ENCODE measurements around the gene ST8SIA6.
A peak's percentile ranks its signal among the peaks of the same experiment; 100 is the strongest.
"Not testable (repeated sequence)": the region's sequence is repeated elsewhere in the genome, so short reads cannot be mapped to it uniquely, and the experiment has no call there.

ST8SIA6 gene

GRCh38 chr10:17444388-17444714 is 10.0 kb downstream of the ST8SIA6 start:
- peak overlapping the region; percentile 91 for H3K27ac ChIP-seq
- TF ChIP-seq, protein P1, sequence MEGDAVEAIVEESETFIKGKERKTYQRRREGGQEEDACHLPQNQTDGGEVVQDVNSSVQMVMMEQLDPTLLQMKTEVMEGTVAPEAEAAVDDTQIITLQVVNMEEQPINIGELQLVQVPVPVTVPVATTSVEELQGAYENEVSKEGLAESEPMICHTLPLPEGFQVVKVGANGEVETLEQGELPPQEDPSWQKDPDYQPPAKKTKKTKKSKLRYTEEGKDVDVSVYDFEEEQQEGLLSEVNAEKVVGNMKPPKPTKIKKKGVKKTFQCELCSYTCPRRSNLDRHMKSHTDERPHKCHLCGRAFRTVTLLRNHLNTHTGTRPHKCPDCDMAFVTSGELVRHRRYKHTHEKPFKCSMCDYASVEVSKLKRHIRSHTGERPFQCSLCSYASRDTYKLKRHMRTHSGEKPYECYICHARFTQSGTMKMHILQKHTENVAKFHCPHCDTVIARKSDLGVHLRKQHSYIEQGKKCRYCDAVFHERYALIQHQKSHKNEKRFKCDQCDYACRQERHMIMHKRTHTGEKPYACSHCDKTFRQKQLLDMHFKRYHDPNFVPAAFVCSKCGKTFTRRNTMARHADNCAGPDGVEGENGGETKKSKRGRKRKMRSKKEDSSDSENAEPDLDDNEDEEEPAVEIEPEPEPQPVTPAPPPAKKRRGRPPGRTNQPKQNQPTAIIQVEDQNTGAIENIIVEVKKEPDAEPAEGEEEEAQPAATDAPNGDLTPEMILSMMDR (conservative IDR thresholded peaks at IDR 0.05) = no peak

DNA sequence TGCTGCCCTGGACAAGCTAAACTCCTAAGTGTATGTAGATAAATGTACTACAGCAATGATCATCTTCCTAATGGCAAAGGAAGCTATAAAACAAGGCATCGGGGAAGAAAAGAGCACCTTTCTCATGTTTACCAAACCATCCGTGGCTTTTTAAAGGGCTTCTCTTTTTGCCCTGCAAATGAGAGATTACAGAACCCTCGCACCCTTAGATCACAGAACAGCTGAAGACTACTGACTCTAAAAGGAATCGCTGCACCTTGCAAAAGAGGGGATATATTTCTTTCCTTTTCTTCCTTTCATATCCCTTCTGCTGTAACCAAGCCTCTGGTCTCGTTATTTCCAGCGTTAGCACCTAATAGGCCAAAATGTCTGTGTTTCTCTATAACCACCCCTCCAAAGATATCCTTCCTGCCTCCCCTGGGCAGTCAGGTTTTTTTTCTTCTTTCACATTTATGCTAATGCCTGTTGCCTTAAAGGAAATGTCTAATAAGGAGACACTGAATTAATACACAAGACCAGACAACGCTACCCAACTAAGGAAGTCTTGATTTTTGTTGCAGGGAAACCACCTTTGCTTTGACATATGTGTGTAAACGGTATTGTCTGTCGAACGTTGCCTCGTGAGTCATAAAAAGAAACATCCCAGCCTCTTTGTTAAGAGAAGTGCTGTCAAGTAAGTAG is 10.5 kb downstream of the ST8SIA6 start:
- H3K27ac ChIP-seq = peak overlapping the region; percentile 91
- TF ChIP-seq, protein P1 (conservative IDR thresholded peaks at IDR 0.05) = no peak

DNA sequence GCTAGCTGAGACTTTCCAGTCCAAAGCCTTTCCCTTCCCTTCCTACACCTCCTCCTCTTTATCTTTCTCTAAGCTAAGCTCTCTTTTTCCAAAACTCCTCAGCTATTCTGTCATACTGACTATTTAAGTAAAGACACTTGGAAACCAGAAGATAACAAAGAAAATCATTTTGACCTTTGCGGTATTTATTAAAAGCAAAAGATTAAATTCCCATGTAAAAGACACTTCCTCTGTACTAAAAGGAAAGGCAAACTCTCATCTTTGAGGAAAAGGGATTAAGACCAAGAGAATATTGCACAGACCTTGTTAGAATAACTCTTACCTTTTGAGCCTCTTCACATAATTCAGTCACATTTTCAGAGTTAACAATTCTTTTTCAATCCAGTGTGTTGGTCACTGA is 15.8 kb downstream of the ST8SIA6 start:
- no peak overlapping the region for H3K27ac ChIP-seq
- TF ChIP-seq, protein P1 (conservative IDR thresholded peaks at IDR 0.05) = no peak

- not testable (repeated sequence) for H3K27ac ChIP-seq
Observed at GRCh38 chr10:17436578-17436977, 17.8 kb downstream of the ST8SIA6 start.

GRCh38 chr10:17435953-17436352 is 18.4 kb downstream of the ST8SIA6 start:
- H3K27ac ChIP-seq = no peak overlapping the region
- TF ChIP-seq, protein P1 (conservative IDR thresholded peaks at IDR 0.05) = no peak

DNA sequence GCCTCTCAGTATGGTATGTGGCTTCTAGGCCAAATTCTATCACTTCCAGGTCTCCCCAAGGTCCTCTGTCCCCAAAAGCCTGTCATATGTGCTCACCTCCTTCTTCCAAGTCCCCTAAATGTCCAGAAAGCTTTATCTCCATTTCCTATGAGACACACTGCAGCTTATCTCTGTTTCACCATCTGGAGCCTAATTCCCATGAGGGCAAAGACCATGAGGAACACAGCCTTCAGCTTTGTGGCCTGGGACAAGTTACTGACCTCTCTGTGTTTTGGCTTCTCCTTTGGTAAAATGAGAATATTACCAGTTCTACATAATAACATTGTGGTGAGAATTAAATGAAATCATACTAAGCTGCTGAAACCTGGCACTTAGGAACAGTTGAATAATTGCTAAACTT is 19.2 kb downstream of the ST8SIA6 start:
- TF ChIP-seq, protein P1 (conservative IDR thresholded peaks at IDR 0.05) = no peak
- H3K27ac ChIP-seq = no peak overlapping the region

DNA sequence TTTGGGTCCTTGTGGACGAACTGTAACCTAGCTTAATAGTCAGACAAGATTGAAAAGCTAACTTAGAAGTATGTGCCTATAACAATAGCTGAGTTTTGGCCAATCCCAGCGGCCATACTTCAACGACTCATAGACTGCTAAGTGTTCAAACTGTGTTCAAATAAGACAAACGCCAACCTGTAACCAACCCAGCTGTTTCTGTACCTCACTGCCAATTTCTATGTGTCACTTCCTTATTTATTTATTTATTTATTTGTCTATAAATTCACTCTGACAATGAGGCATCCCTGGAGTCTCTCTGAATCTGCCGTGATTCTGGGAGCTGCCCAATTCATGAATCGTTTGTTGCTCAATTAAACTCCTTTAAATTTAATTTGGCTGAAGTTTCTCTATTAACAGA is 21.7 kb downstream of the ST8SIA6 start:
- TF ChIP-seq, protein P1 (conservative IDR thresholded peaks at IDR 0.05) = no peak
- H3K27ac ChIP-seq = no peak overlapping the region

DNA sequence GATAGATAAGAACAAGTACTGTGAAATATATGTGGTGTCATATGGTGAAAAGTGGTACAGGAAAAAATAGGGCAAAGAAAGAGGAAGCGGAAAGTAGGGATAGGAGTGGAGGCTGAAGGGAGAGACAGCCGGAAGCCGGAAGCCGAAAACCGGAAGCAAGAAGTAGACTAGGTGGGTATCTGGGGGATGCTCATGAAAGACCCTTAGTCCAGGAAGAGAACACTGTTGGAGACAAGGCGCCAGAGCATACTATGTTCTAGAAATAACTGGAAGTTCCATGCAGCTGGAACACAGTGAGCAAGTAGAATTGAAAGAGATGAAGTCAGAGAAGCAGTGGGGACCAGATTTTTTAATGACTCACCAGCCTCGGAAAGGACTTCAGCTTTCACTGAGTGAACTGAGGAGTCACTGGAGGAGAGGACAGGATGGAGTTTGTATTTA is 22.5 kb downstream of the ST8SIA6 start:
- TF ChIP-seq, protein P1 (conservative IDR thresholded peaks at IDR 0.05) = no peak
- H3K27ac ChIP-seq = no peak overlapping the region
